ENCODE data around the gene SUCLA2.

SUCLA2 gene

DNA sequence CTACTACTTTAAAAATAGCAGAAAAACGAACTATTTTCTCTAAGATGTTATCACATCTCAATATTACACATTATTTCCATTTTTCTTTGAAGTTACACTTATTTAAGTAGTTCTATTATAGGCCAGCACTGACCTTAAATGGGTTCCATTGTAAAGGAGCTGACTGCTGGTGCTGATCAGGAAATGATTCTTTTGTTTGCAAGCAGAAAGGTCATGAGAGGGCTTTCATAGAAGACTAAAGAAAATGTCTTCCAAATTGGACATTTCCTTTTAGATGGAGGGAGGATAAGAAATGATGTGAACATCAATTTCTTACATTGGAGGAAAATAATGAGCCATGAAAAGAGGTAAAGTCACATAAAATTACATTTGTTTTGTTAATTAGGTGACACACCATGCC, 96.2 kb downstream of the SUCLA2 start:
- H3K27me3 ChIP-seq (ENCODE audit: low read length), result no peaks in the 10 kb centered on the region
- no peaks in the 10 kb centered on the region for H3F3A ChIP-seq (ENCODE audit: insufficient read depth)
- H3K27ac ChIP-seq (ENCODE audit: low read depth, low read length), result no peak overlapping the region
- no peak overlapping the region for H3K4me3 ChIP-seq (ENCODE audit: insufficient read depth, low read length, poor library complexity, severe bottlenecking)
- no peaks in the 10 kb centered on the region for H3K79me2 ChIP-seq (ENCODE audit: insufficient read depth, low read length)
- H3K9ac ChIP-seq (ENCODE audit: low read length), result no peak overlapping the region
- no peaks in the 10 kb centered on the region for H3K36me3 ChIP-seq (ENCODE audit: low read length)
- H3K9me2 ChIP-seq (replicated peaks; ENCODE audit: insufficient read depth, low read length), result no peaks in the 10 kb centered on the region
- no peaks in the 10 kb centered on the region for H3K9me3 ChIP-seq (ENCODE audit: insufficient read depth, low read length)
- H2AFZ ChIP-seq (ENCODE audit: low read depth, low read length, severe bottlenecking), result no peak overlapping the region
- H3K4me2 ChIP-seq (ENCODE audit: low read depth, low read length, poor library complexity, severe bottlenecking), result no peak overlapping the region
- H4K20me1 ChIP-seq (ENCODE audit: low read depth, low read length), result no peaks in the 10 kb centered on the region
- TF ChIP-seq EZH2phosphoT487 (conservative IDR thresholded peaks at IDR 0.05; ENCODE audit: low read length), result no peak
- TF ChIP-seq CTCF (IDR thresholded peaks at IDR 0.05; ENCODE audit: insufficient read depth, low read length, poor library complexity, severe bottlenecking), result no peak

DNA sequence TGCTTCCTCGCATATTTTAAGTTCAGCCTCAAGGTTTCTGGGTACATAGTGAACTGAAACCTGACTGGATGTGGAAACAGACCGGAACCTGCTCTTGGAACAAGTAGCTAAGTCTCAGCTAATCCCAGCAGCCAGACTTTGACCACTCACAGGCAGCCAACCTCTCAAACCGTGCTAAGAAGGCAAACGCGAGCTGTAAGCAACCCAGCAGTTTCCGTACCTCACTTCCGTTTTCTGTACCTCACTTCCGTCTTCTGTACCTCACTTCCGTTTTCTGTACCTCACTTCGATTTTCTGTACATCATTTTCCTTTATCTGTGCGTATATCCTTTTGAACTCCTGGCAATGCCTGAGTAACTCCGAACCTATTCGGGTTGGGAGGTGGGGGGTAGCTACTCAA, 96.8 kb downstream of the SUCLA2 start:
- Histone ChIP-seq H3K4me2 (ENCODE audit: low read depth, low read length, poor library complexity, severe bottlenecking) (no peak overlapping the region), H4K20me1 (ENCODE audit: low read depth, low read length) (no peaks in the 10 kb centered on the region), H3K27me3 (ENCODE audit: low read length) (no peaks in the 10 kb centered on the region), H3K27ac (ENCODE audit: low read depth, low read length) (no peak overlapping the region), H3K9me3 (ENCODE audit: insufficient read depth, low read length) (no peaks in the 10 kb centered on the region), H3K9ac (ENCODE audit: low read length) (no peak overlapping the region), H3K36me3 (ENCODE audit: low read length) (no peaks in the 10 kb centered on the region), H3K4me3 (ENCODE audit: insufficient read depth, low read length, poor library complexity, severe bottlenecking) (no peak overlapping the region), H3K9me2 (replicated peaks; ENCODE audit: insufficient read depth, low read length) (no peaks in the 10 kb centered on the region), H3K79me2 (ENCODE audit: insufficient read depth, low read length) (no peaks in the 10 kb centered on the region), H2AFZ (ENCODE audit: low read depth, low read length, severe bottlenecking) (no peak overlapping the region), H3F3A (ENCODE audit: insufficient read depth) (no peaks in the 10 kb centered on the region)
- TF ChIP-seq EZH2phosphoT487 (conservative IDR thresholded peaks at IDR 0.05; ENCODE audit: low read length) (no peak), CTCF (IDR thresholded peaks at IDR 0.05; ENCODE audit: insufficient read depth, low read length, poor library complexity, severe bottlenecking) (no peak)

DNA sequence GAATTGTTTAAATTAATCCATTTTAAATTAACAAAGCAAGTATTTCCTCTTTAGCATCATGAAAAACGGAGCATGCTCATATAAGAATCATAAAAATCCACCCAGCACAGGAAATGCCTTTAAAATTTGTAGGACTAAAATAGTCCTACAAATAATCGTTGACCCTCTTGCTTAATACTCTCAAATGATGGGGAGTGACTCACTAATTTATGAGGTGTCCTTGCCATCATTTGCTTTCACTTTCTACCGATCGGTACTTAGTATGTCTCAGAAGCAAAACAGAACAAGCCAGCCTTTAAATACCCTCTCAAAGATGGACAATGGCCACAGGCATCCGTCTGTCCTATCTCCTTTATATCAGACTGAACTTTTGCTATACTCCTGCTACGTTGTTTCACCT, 97.2 kb downstream of the SUCLA2 start:
- H3K9me2 ChIP-seq (replicated peaks; ENCODE audit: insufficient read depth, low read length), result no peaks in the 10 kb centered on the region
- no peaks in the 10 kb centered on the region for H3K79me2 ChIP-seq (ENCODE audit: insufficient read depth, low read length)
- no peaks in the 10 kb centered on the region for H3F3A ChIP-seq (ENCODE audit: insufficient read depth)
- no peak overlapping the region for H3K4me3 ChIP-seq (ENCODE audit: insufficient read depth, low read length, poor library complexity, severe bottlenecking)
- H3K4me2 ChIP-seq (ENCODE audit: low read depth, low read length, poor library complexity, severe bottlenecking), result no peak overlapping the region
- H4K20me1 ChIP-seq (ENCODE audit: low read depth, low read length), result no peaks in the 10 kb centered on the region
- H2AFZ ChIP-seq (ENCODE audit: low read depth, low read length, severe bottlenecking), result no peak overlapping the region
- no peaks in the 10 kb centered on the region for H3K9me3 ChIP-seq (ENCODE audit: insufficient read depth, low read length)
- H3K9ac ChIP-seq (ENCODE audit: low read length), result no peak overlapping the region
- H3K27me3 ChIP-seq (ENCODE audit: low read length), result no peaks in the 10 kb centered on the region
- no peaks in the 10 kb centered on the region for H3K36me3 ChIP-seq (ENCODE audit: low read length)
- TF ChIP-seq CTCF (IDR thresholded peaks at IDR 0.05; ENCODE audit: insufficient read depth, low read length, poor library complexity, severe bottlenecking), result no peak
- TF ChIP-seq EZH2phosphoT487 (conservative IDR thresholded peaks at IDR 0.05; ENCODE audit: low read length), result no peak
- no peak overlapping the region for H3K27ac ChIP-seq (ENCODE audit: low read depth, low read length)

DNA sequence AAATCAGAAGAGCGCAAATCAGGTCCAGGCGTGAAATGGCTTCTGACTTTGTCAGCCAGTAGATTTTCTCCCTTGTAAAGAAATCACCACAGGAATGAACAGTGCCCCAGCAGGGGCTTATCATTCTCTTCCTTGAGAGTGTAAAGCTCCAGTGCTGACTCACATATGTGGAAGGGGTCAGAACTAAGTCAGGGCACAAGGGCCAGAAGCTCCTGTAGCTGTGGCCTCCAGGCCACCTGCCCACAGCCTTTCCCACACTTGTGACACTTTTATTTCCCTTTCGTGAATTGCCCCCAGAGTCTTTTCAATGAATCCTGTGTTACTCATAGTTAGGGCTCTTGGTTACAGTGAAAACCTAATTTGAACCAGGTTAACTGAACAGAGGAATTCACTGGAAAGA, 99.6 kb downstream of the SUCLA2 start:
- Histone ChIP-seq H3K9me3 (ENCODE audit: insufficient read depth, low read length) (no peaks in the 10 kb centered on the region), H3K4me2 (ENCODE audit: low read depth, low read length, poor library complexity, severe bottlenecking) (no peak overlapping the region), H3K36me3 (ENCODE audit: low read length) (no peaks in the 10 kb centered on the region), H3K79me2 (ENCODE audit: insufficient read depth, low read length) (no peaks in the 10 kb centered on the region), H4K20me1 (ENCODE audit: low read depth, low read length) (no peaks in the 10 kb centered on the region), H3K9ac (ENCODE audit: low read length) (no peak overlapping the region), H3K27ac (ENCODE audit: low read depth, low read length) (no peak overlapping the region), H3K27me3 (ENCODE audit: low read length) (no peaks in the 10 kb centered on the region), H3K9me2 (replicated peaks; ENCODE audit: insufficient read depth, low read length) (no peaks in the 10 kb centered on the region), H3F3A (ENCODE audit: insufficient read depth) (no peaks in the 10 kb centered on the region), H2AFZ (ENCODE audit: low read depth, low read length, severe bottlenecking) (no peak overlapping the region), H3K4me3 (ENCODE audit: insufficient read depth, low read length, poor library complexity, severe bottlenecking) (no peak overlapping the region)
- TF ChIP-seq CTCF (IDR thresholded peaks at IDR 0.05; ENCODE audit: insufficient read depth, low read length, poor library complexity, severe bottlenecking) (no peak), EZH2phosphoT487 (conservative IDR thresholded peaks at IDR 0.05; ENCODE audit: low read length) (no peak)
